ENCODE results near the gene BPTF. TPM values are rescaled to one million over a fixed set of nuclear protein-coding genes. Genes with fewer than 3 reads are reported as not detected.

BPTF gene
- total and polyA plus RNA-seq, 2 experiments from 2014 or later = 15.6 to 26.9 TPM

- Histone ChIP-seq H3K27ac (no peak overlapping the region), H2AFZ (no peak overlapping the region), H3F3A (ENCODE audit: insufficient read depth) (peaks cover 17% of the 10 kb centered on the region; the same call in 1 of the 2 replicates), H4K20me1 (ENCODE audit: insufficient read depth) (no peaks in the 10 kb centered on the region), H3K9me3 (ENCODE audit: low read depth) (no peaks in the 10 kb centered on the region), H3K9ac (no peak overlapping the region), H3K4me3 (no peak overlapping the region), H3K27me3 (replicated peaks; ENCODE audit: insufficient read depth) (no peaks in the 10 kb centered on the region), H3K36me3 (ENCODE audit: low read depth) (0 out of 2 replicates have a peak, but pooled peaks cover 2% of the 10 kb centered on the region), H3K9me2 (ENCODE audit: insufficient read depth) (no peaks in the 10 kb centered on the region), H3K79me2 (ENCODE audit: insufficient read depth) (no peaks in the 10 kb centered on the region), H3K4me2 (ENCODE audit: unreplicated experiment) (no peak overlapping the region), H3K4me1 (ENCODE audit: insufficient read depth) (peaks cover 6% of the 10 kb centered on the region; the same call in 1 of the 2 replicates)
- in situ Hi-C loops (cut with MboI) = no loop called here
- WGBS, 2 experiments (ENCODE audit: low coverage in 1 of 2, low lambda C conversion rate in 2 of 2, missing lambda C conversion rate in 2 of 2) = 70 to 72% methylated on average over 9 of the region's 9 CpGs
- TF ChIP-seq EZH2 (IDR thresholded peaks at IDR 0.05; ENCODE audit: insufficient read depth, poor library complexity, severe bottlenecking) (no peak), EZH2phosphoT487 (IDR thresholded peaks at IDR 0.05; ENCODE audit: insufficient read depth, low read depth) (no peak)
- no peak for DNase-seq
These were observed 156.8 kb downstream of the BPTF start for GRCh38 chr17:67982034-67982640.

GRCh38 chr17:67982686-67983382, 157.5 kb downstream of the BPTF start:
- Histone ChIP-seq H3K79me2 (ENCODE audit: insufficient read depth) (no peaks in the 10 kb centered on the region), H4K20me1 (ENCODE audit: insufficient read depth) (no peaks in the 10 kb centered on the region), H3K27me3 (replicated peaks; ENCODE audit: insufficient read depth) (no peaks in the 10 kb centered on the region), H3K27ac (no peak overlapping the region), H3K9ac (no peak overlapping the region), H3K4me3 (no peak overlapping the region), H3K4me1 (ENCODE audit: insufficient read depth) (peaks cover 6% of the 10 kb centered on the region; the same call in 1 of the 2 replicates), H3F3A (ENCODE audit: insufficient read depth) (peaks cover 12% of the 10 kb centered on the region; the same call in 1 of the 2 replicates), H3K9me3 (ENCODE audit: low read depth) (no peaks in the 10 kb centered on the region), H2AFZ (no peak overlapping the region), H3K36me3 (ENCODE audit: low read depth) (0 out of 2 replicates have a peak, but pooled peaks cover 2% of the 10 kb centered on the region), H3K9me2 (ENCODE audit: insufficient read depth) (no peaks in the 10 kb centered on the region), H3K4me2 (ENCODE audit: unreplicated experiment) (no peak overlapping the region)
- TF ChIP-seq EZH2 (IDR thresholded peaks at IDR 0.05; ENCODE audit: insufficient read depth, poor library complexity, severe bottlenecking) (no peak), EZH2phosphoT487 (IDR thresholded peaks at IDR 0.05; ENCODE audit: insufficient read depth, low read depth) (no peak)
- 95 to 96% methylated on average over 8 of the region's 8 CpGs for WGBS, 2 experiments (ENCODE audit: low coverage in 1 of 2, low lambda C conversion rate in 2 of 2, missing lambda C conversion rate in 2 of 2)
- no peak for DNase-seq
- in situ Hi-C loops (cut with MboI) = no loop called here

- in situ Hi-C loops (cut with MboI) = no loop called here
- no peak overlapping the region for H2AFZ ChIP-seq
- H3K4me2 ChIP-seq (ENCODE audit: unreplicated experiment) = no peak overlapping the region
- H3F3A ChIP-seq (ENCODE audit: insufficient read depth) = peaks cover 10% of the 10 kb centered on the region; the same call in 1 of the 2 replicates
- H3K27ac ChIP-seq = no peak overlapping the region
- DNase-seq = no peak
- no peaks in the 10 kb centered on the region for H3K27me3 ChIP-seq (replicated peaks; ENCODE audit: insufficient read depth)
- H3K9me3 ChIP-seq (ENCODE audit: low read depth) = no peaks in the 10 kb centered on the region
- TF ChIP-seq EZH2 (IDR thresholded peaks at IDR 0.05; ENCODE audit: insufficient read depth, poor library complexity, severe bottlenecking) (no peak), EZH2phosphoT487 (IDR thresholded peaks at IDR 0.05; ENCODE audit: insufficient read depth, low read depth) (no peak)
- peaks cover 1% of the 10 kb centered on the region; the same call in 1 of the 2 replicates for H3K4me1 ChIP-seq (ENCODE audit: insufficient read depth)
- H3K36me3 ChIP-seq (ENCODE audit: low read depth) = 0 out of 2 replicates have a peak, but pooled peaks cover 2% of the 10 kb centered on the region
- H4K20me1 ChIP-seq (ENCODE audit: insufficient read depth) = no peaks in the 10 kb centered on the region
- no peaks in the 10 kb centered on the region for H3K79me2 ChIP-seq (ENCODE audit: insufficient read depth)
- H3K4me3 ChIP-seq = no peak overlapping the region
- 95 to 98% methylated on average over 3 of the region's 3 CpGs for WGBS, 2 experiments (ENCODE audit: low coverage in 1 of 2, low lambda C conversion rate in 2 of 2, missing lambda C conversion rate in 2 of 2)
- no peaks in the 10 kb centered on the region for H3K9me2 ChIP-seq (ENCODE audit: insufficient read depth)
- H3K9ac ChIP-seq = no peak overlapping the region
These were observed 158.0 kb downstream of the BPTF start for GRCh38 chr17:67983383-67983688.

GRCh38 chr17:67990909-67991308, 165.6 kb downstream of the BPTF start:
- H2AFZ ChIP-seq = no peak overlapping the region
- no peak overlapping the region for H3K4me3 ChIP-seq
- peaks cover 7% of the 10 kb centered on the region for H3K4me1 ChIP-seq (ENCODE audit: insufficient read depth)
- H4K20me1 ChIP-seq (ENCODE audit: insufficient read depth) = no peaks in the 10 kb centered on the region
- 99 to 100% methylated on average over 4 of the region's 4 CpGs for WGBS, 2 experiments (ENCODE audit: low coverage in 1 of 2, low lambda C conversion rate in 2 of 2, missing lambda C conversion rate in 2 of 2)
- DNase-seq = no peak
- H3K27ac ChIP-seq = no peak overlapping the region
- H3K9me3 ChIP-seq (ENCODE audit: low read depth) = no peaks in the 10 kb centered on the region
- no peaks in the 10 kb centered on the region for H3K36me3 ChIP-seq (ENCODE audit: low read depth)
- TF ChIP-seq EZH2 (IDR thresholded peaks at IDR 0.05; ENCODE audit: insufficient read depth, poor library complexity, severe bottlenecking) (no peak), EZH2phosphoT487 (IDR thresholded peaks at IDR 0.05; ENCODE audit: insufficient read depth, low read depth) (no peak)
- no peaks in the 10 kb centered on the region for H3K27me3 ChIP-seq (replicated peaks; ENCODE audit: insufficient read depth)
- H3F3A ChIP-seq (ENCODE audit: insufficient read depth) = peaks cover 27% of the 10 kb centered on the region
- no peaks in the 10 kb centered on the region for H3K79me2 ChIP-seq (ENCODE audit: insufficient read depth)
- H3K9me2 ChIP-seq (ENCODE audit: insufficient read depth) = no peaks in the 10 kb centered on the region
- no peak overlapping the region for H3K4me2 ChIP-seq (ENCODE audit: unreplicated experiment)
- in situ Hi-C loops (cut with MboI) = no loop called here
- H3K9ac ChIP-seq = no peak overlapping the region

All from GM23248 (cell line).